ENCODE results near the gene CAPZA1. TPM values are rescaled to one million over a fixed set of nuclear protein-coding genes. Genes with fewer than 3 reads are reported as not detected.

Gene CAPZA1
- total and polyA plus RNA-seq, 7 donors = 14.8 to 73.3 (median 35.0) TPM

DNA sequence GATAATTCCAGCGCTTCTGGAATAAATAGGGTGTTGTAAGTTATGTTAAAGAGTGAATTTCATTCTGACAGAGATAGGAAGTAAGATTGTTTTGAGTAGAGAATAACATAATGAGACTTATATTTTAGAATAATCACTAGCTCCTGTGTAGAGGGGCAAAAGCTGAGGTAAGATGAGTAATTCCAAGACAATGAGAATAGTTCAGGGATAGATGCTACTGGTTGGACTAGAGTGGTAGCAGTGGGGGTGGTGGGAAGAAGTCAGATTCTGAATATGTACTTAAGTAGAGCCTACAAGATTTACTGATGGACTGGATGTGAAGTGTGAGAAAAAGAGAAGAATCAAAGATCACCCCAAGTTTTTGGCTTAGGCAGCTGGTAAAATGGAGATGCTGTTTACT lies 31.6 kb downstream of the CAPZA1 start:
- no peak for DNase-seq
- WGBS, 3 donors = 95 to 98% (median 97%) methylated on average over 1 of the region's 1 CpG
- intact Hi-C loops (cut with DNase I) = no loop called here

DNA sequence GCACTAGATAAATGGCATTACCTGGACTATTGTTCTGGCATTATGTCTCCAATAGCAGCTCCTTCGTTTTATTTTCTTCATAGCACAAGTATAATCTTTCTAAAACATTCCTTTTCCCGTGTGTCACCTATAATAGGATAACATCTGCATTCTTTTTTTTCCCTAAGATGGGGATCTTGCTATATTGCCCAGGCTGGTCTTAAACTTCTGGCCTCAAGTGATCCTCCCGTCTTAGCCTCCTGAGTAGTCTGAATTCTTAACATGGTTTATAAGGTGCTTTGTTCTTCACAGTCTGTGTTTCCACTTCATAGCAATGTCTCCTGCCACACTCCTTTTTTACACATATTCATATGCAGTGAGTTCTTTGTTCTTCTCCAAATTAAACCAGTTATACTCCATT lies 46.2 kb downstream of the CAPZA1 start:
- Histone ChIP-seq H3K9me3 (no peaks in the 10 kb centered on the region), H3K36me3 (ENCODE audit: insufficient read depth in 1 of 2, low read depth in 1 of 2) (peaks cover 17 to 100% of the 10 kb centered on the region in 2 donors), H3K4me3 (no peak overlapping the region), H3K27me3 (ENCODE audit: insufficient read depth in 3 of 3, low read length in 2 of 3) (no peaks in the 10 kb centered on the region), H3K27ac (no peak overlapping the region), H3K4me1 (no peaks in the 10 kb centered on the region)
- ATAC-seq = no peak
- no peak for DNase-seq
- intact Hi-C loops (cut with DNase I) = no loop called here
- 77 to 91% (median 79%) methylated on average over 3 of the region's 3 CpGs for WGBS, 3 donors
- TF ChIP-seq, protein P1, sequence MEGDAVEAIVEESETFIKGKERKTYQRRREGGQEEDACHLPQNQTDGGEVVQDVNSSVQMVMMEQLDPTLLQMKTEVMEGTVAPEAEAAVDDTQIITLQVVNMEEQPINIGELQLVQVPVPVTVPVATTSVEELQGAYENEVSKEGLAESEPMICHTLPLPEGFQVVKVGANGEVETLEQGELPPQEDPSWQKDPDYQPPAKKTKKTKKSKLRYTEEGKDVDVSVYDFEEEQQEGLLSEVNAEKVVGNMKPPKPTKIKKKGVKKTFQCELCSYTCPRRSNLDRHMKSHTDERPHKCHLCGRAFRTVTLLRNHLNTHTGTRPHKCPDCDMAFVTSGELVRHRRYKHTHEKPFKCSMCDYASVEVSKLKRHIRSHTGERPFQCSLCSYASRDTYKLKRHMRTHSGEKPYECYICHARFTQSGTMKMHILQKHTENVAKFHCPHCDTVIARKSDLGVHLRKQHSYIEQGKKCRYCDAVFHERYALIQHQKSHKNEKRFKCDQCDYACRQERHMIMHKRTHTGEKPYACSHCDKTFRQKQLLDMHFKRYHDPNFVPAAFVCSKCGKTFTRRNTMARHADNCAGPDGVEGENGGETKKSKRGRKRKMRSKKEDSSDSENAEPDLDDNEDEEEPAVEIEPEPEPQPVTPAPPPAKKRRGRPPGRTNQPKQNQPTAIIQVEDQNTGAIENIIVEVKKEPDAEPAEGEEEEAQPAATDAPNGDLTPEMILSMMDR (IDR thresholded peaks at IDR 0.05) = no peak

More for the DNA sequence above, 31.6 kb downstream of the CAPZA1 start:
- TF ChIP-seq, protein P1 (IDR thresholded peaks at IDR 0.05) = no peak
- no peaks in the 10 kb centered on the region for H3K9me3 ChIP-seq
- H3K4me1 ChIP-seq = no peaks in the 10 kb centered on the region
- no peak for ATAC-seq
- H3K4me3 ChIP-seq = no peak overlapping the region
- H3K36me3 ChIP-seq (ENCODE audit: insufficient read depth in 1 of 2, low read depth in 1 of 2) = peaks cover 3 to 93% of the 10 kb centered on the region in 2 donors
- no peak overlapping the region for H3K27ac ChIP-seq
- H3K27me3 ChIP-seq (ENCODE audit: insufficient read depth in 3 of 3, low read length in 2 of 3) = no peaks in the 10 kb centered on the region

GRCh38 chr1:112666946-112667345 lies 47.3 kb downstream of the CAPZA1 start:
- no peak overlapping the region for H3K27ac ChIP-seq
- no peak for ATAC-seq
- H3K27me3 ChIP-seq (ENCODE audit: insufficient read depth in 3 of 3, low read length in 2 of 3) = no peaks in the 10 kb centered on the region
- peaks cover 15 to 100% of the 10 kb centered on the region in 2 donors for H3K36me3 ChIP-seq (ENCODE audit: insufficient read depth in 1 of 2, low read depth in 1 of 2)
- H3K9me3 ChIP-seq = no peaks in the 10 kb centered on the region
- no peak overlapping the region for H3K4me3 ChIP-seq
- DNase-seq = no peak
- WGBS, 3 donors = 92 to 96% (median 94%) methylated on average over 2 of the region's 2 CpGs
- no peaks in the 10 kb centered on the region for H3K4me1 ChIP-seq
- TF ChIP-seq, protein P1 (IDR thresholded peaks at IDR 0.05) = no peak
- intact Hi-C loops (cut with DNase I) = no loop called here

DNA sequence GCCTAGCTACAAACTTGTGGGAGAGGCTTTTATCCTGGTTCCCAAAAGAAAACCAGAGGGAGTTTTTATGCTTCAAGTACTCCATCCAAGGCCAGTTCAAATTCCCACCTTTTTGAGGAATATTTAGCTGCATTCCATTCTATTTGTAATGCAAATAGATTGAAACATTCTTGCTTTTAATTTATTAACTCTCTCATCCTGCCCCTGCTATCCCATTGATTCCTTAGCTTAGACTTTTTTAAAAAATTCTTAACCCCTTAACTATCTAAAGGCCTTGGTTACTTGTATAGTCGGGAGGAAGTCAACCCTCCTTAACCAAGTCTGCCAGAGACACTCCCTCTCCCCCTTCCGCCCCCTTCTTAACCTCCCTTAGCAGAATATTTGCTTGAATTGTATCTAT lies 52.4 kb downstream of the CAPZA1 start:
- peaks cover 7% of the 10 kb centered on the region for H3K4me1 ChIP-seq

More for the DNA sequence above, 52.4 kb downstream of the CAPZA1 start:
- H3K27me3 ChIP-seq (ENCODE audit: insufficient read depth in 3 of 3, low read length in 2 of 3) = no peaks in the 10 kb centered on the region
- H3K4me3 ChIP-seq = no peak overlapping the region
- 76 to 79% (median 78%) methylated on average over 2 of the region's 2 CpGs for WGBS, 3 donors
- no peak overlapping the region for H3K27ac ChIP-seq
- ATAC-seq (no peak), DNase-seq (no peak)
- intact Hi-C loops (cut with DNase I) = loop anchor here in 1 of 2 donors (5.0 kb wide), 1 partner anchor 35 kb away; the partner anchor contains the start of gene RHOC
- H3K9me3 ChIP-seq = no peaks in the 10 kb centered on the region
- H3K36me3 ChIP-seq (ENCODE audit: insufficient read depth in 1 of 2, low read depth in 1 of 2) = peaks cover 6 to 51% of the 10 kb centered on the region in 2 donors
- TF ChIP-seq, protein P1 (IDR thresholded peaks at IDR 0.05) = no peak

All from psoas muscle (tissue), 8 donors.